ENCODE measurements around the gene DEGS2. TPM values are rescaled to one million over a fixed set of nuclear protein-coding genes. Genes with fewer than 3 reads are reported as not detected.
"Not testable (repeated sequence)": the region's sequence is repeated elsewhere in the genome, so short reads cannot be mapped to it uniquely, and the experiment has no call there.

DEGS2 gene
- total RNA-seq, 1 donor: not detected

- DNase-seq (ENCODE audit: low read depth): no peak
- TF ChIP-seq, protein P1, sequence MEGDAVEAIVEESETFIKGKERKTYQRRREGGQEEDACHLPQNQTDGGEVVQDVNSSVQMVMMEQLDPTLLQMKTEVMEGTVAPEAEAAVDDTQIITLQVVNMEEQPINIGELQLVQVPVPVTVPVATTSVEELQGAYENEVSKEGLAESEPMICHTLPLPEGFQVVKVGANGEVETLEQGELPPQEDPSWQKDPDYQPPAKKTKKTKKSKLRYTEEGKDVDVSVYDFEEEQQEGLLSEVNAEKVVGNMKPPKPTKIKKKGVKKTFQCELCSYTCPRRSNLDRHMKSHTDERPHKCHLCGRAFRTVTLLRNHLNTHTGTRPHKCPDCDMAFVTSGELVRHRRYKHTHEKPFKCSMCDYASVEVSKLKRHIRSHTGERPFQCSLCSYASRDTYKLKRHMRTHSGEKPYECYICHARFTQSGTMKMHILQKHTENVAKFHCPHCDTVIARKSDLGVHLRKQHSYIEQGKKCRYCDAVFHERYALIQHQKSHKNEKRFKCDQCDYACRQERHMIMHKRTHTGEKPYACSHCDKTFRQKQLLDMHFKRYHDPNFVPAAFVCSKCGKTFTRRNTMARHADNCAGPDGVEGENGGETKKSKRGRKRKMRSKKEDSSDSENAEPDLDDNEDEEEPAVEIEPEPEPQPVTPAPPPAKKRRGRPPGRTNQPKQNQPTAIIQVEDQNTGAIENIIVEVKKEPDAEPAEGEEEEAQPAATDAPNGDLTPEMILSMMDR (IDR thresholded peaks at IDR 0.05; ENCODE audit: insufficient read depth, low read length): no peak
- H3K4me3 ChIP-seq (ENCODE audit: low read depth, low read length): no peak overlapping the region
Observed at GRCh38 chr14:100190126-100190525, 30.7 kb upstream of the DEGS2 start.

DNA sequence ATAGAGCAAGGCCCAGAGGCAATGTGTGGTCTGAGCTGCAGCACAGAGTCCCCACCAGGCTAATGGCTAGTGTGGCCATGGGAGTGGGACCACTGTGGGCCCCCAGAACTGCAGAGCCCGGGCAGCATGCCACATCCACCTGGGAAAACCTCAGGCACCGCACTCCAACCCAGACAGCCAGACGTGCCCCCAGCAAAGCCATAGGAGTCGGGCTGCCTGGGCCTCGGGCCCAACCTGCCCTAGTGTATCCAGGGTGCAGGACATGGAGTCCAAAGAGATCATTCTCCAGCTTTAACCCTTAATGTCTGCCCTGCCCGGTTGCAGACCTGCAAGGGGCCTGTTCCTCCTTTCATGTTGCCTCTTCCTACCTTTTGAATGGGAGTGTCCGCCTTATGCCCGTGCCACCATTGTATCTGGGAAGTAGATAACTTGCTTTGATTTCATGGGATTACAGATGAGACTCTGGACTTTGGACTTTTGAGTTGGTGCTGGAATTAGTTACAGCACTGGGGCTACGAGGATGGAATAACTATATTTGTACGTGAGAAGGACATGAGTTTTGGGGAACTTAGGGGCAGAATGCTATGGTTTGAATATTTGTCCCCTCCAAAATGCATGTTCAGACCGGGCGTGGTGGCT is 29.1 kb upstream of the DEGS2 start:
- no peak for DNase-seq (ENCODE audit: low read depth)
- TF ChIP-seq, protein P1 (IDR thresholded peaks at IDR 0.05; ENCODE audit: insufficient read depth, low read length): no peak
- H3K4me3 ChIP-seq (ENCODE audit: low read depth, low read length): no peak overlapping the region

DNA sequence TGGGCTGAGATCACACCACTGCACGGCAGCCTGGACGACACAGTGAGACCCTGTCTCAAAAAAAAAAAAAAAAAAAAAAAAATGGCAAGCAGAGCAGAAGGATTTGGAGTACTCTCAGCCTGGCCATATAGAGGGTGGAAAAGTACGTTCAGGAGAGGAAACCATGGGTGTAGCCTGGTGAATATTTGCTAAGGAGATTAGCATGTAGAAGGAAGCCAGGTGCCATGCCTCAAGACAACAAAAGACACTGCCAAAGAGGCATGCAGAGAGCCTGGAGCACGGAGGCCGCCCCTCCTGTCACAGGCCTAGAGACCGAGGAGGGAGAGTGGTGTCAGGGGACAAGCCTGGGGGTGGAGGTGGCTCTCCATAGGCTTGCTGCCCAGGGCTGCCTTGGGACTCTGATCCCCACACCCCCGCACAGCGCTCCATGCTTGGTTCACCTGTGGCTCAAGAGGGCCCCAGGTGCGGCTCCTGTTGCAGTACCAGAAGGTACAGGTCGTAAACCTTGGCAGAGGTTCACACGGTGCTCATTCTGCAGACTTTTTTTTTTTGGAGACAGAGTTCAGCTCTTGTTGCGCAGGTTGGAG is 27.9 kb upstream of the DEGS2 start:
- TF ChIP-seq, protein P1 (IDR thresholded peaks at IDR 0.05; ENCODE audit: insufficient read depth, low read length): no peak
- H3K4me3 ChIP-seq (ENCODE audit: low read depth, low read length): no peak overlapping the region
- no peak for DNase-seq (ENCODE audit: low read depth)

DNA sequence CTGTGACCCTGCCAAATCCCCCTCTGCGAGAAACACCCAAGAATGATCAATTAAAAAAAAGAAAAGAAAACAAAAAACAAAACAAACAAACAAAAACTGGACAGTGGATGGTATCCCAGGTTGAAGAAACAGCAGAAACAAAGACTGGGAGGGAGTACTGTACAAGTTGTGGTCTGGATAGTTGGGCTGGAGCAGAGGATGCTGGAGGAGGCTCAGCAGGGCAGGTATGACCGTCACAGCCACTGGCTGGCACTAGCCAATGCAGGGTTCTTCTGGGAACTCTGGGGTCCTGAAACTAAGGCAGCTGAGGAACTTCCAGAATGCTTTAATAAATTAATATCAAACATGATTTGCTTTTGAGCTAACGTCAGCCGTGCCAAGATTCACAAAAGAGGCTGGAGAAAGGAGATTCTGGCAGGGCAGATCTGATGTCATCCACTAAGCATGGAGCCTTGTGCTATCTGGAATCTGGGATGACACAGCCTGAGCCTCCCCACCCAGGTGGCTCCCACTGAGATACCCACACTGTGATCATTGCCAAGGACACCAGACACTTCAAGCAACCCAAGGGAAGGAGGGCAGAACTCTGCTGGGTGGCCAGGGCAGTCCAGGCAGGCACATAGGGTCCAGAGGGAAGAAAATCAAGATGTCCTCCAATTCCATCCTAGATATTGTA is 22.6 kb upstream of the DEGS2 start:
- peak; percentile 41 for DNase-seq (ENCODE audit: low read depth)
- not testable (repeated sequence) for H3K4me3 ChIP-seq (ENCODE audit: low read depth, low read length)

- not testable (repeated sequence) for H3K4me3 ChIP-seq (ENCODE audit: low read depth, low read length); DNase-seq (ENCODE audit: low read depth)
Observed at GRCh38 chr14:100180671-100181070, 21.2 kb upstream of the DEGS2 start.

DNA sequence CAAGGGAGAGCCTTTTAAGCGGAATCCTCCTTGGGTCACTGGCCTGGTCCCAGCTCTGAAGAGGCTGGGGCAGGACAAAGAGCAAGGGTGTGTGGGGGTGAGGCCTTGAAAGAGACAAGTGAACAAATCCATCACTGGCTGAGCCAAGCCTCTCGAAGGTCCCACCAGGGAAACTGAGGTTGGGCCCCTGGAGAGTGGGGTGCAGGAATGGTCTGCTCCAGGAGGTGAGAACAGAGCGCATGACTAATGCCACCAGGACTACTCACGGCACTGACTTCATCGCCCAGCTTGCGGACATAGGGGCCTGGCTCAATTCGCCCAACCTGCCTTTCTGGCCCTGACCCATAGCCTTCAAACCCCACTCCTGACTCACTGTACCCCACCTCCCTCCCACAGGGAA is 19.2 kb upstream of the DEGS2 start:
- no peak overlapping the region for H3K4me3 ChIP-seq (ENCODE audit: low read depth, low read length)
- no peak for DNase-seq (ENCODE audit: low read depth)
- TF ChIP-seq, protein P1 (IDR thresholded peaks at IDR 0.05; ENCODE audit: insufficient read depth, low read length): no peak

DNA sequence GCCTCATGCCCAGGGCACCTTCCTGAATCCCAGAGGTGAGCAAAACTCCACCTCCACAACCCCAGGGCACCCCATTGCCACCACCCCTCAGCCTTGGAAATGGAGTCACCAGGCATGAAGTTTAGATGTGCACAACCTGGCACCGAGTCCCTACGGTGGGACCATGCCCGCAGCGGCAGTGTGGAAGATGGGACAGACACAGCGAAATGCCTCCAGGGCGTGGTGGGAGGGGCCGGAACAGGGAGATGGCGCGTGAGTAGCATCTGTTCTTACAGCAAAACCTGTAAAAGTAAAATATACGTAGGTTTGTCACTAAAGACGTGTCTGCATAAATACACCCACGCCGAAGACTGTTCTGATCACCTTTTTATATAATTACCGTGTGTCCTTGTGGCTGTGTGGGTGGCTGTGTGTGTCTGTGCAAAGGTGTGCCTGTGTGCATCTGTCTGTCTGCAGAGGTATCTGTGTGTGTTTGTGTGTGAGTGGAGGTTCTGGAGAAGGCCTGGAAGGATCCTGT is 17.4 kb upstream of the DEGS2 start:
- no peak for DNase-seq (ENCODE audit: low read depth)
- H3K4me3 ChIP-seq (ENCODE audit: low read depth, low read length): no peak overlapping the region
- TF ChIP-seq, protein P1 (IDR thresholded peaks at IDR 0.05; ENCODE audit: insufficient read depth, low read length): no peak

Data from fibroblast of the aortic adventitia (primary cell).